Upper lobe of left lung (tissue), 6 donors: ENCODE measurements around the gene CR1. TPM values are rescaled to one million over a fixed set of nuclear protein-coding genes. Genes with fewer than 3 reads are reported as not detected.
"Not testable (repeated sequence)": the region's sequence is repeated elsewhere in the genome, so short reads cannot be mapped to it uniquely, and the experiment has no call there.

ENCODE experiments used
- ATAC-seq, 2 donors: fragments of 200-7000 bp; cut with Tn5 transposase; one replicate each; pipeline ENCODE4 v1.9.1; 2022; ENCODE audit warnings: mild to moderate bottlenecking in 2 of 2, moderate library complexity in 2 of 2; ENCODE audit not compliant: low FRiP score in 2 of 2
- DNase-seq, 2 donors: peaks; one replicate each; pipeline ENCODE4 v3.0.0-alpha.2; 2019 to 2020
- H3K27ac ChIP-seq, 4 donors: fragments of 200-600 bp; sonication (generic); one replicate each; pipeline ENCODE4 v1.5.1; 2016 to 2019
- H3K27me3 ChIP-seq, 4 donors: fragments of 200-600 bp; sonication (generic); one replicate each; pipeline ENCODE4 v1.5.1; 2017 to 2019
- H3K36me3 ChIP-seq, 4 donors: fragments of 200-600 bp; sonication (generic); one replicate each; pipeline ENCODE4 v1.5.1; 2016 to 2019
- H3K4me1 ChIP-seq, 4 donors: fragments of 200-600 bp; sonication (generic); one replicate each; pipeline ENCODE4 v1.5.1; 2018 to 2019
- H3K4me3 ChIP-seq, 4 donors: fragments of 200-600 bp; sonication (generic); one replicate each; pipeline ENCODE4 v1.5.1; 2017 to 2019; ENCODE audit warnings: mild to moderate bottlenecking in 2 of 4, moderate library complexity in 1 of 4
- H3K9me3 ChIP-seq, 4 donors: fragments of 200-600 bp; sonication (generic); one replicate each; pipeline ENCODE4 v1.5.1; 2018 to 2019
- EP300 ChIP-seq, 4 donors: sonication (generic); formaldehyde crosslinking; IDR thresholded peaks; one replicate each; pipeline ENCODE4 v1.5.1; 2017; ENCODE audit warnings: antibody characterized with exemption in 4 of 4, control low read depth in 2 of 4
- POLR2A ChIP-seq, 4 donors: fragments of 450-650 bp; IDR thresholded peaks; one replicate each; pipeline ENCODE4 v1.5.1; 2016 to 2017; ENCODE audit warnings: antibody characterized with exemption in 4 of 4, mild to moderate bottlenecking in 2 of 4
- POLR2AphosphoS5 ChIP-seq, 2 donors: sonication (generic); formaldehyde crosslinking; IDR thresholded peaks; one replicate each; pipeline ENCODE4 v1.5.1; 2017; ENCODE audit warnings: antibody characterized with exemption in 2 of 2
- WGBS, 2 donors: methylation state at CpG; one replicate each; pipeline ENCODE4 v1.1.5; 2017 to 2018; 5-methylcytosine and 5-hydroxymethylcytosine counted together
- total RNA-seq, 6 donors: library from RNA; depleted of rRNA in 4 of 6; stranded (reverse); fragments of >200 nt in 4 of 6; gene quantifications; one replicate each; pipeline versions ENCODE4 v1.1.0 to v1.2.1, GENCODE V29; 2016 to 2021
- TF ChIP-seq, protein P1 (sequence below), 6 experiments: fragments of 450-650 bp in 4 of 6; fragments of 200-600 bp in 2 of 6; sonication (generic) in 2 of 6; IDR thresholded peaks; one replicate each; pipeline ENCODE4 v1.5.1; 2016 to 2019; ENCODE audit warnings: antibody characterized with exemption in 6 of 6
- donor health status: DM: no; HTN: no; CAD: no; lungs with moderate emphysema.
- donor health status: DM: no; HTN: yes; CAD: no; lungs with severe emphysema.

The CR1 gene
- total RNA-seq, 6 donors from 2014 or later: 5.1 to 19.3 (median 11.4) TPM

DNA sequence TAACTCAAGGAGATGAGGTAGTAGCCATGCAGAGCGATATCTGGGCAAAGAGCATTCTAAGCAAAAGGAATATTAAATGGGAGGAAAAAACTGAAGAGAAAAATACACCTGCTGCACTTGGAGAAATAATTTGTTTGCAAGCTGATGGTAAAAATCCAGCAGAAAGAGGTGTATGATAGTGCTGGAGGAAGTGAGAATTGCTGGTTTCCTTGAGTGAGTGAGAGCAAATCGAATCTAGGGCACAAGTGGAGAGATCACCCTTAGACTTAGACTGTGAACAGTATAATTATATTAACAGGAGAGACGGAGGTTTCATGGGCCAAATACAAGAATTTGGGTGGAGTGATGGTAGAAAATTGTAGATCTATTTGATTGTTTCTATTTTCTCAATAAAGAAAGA is 2.7 kb upstream of the CR1 start:
- peaks cover 0 to 7% (median 3%) of the 10 kb centered on the region in 4 donors for H3K27me3 ChIP-seq
- ATAC-seq: no peak
- 78 to 81% methylated on average over 3 of the region's 3 CpGs for WGBS, 2 donors
- H3K27ac ChIP-seq: no peak overlapping the region
- no peak for DNase-seq
- no peaks in the 10 kb centered on the region for H3K36me3 ChIP-seq
- H3K4me1 ChIP-seq: peaks cover 5 to 13% (median 8%) of the 10 kb centered on the region in 4 donors
- no peak for TF ChIP-seq POLR2AphosphoS5 (IDR thresholded peaks at IDR 0.05)
- TF ChIP-seq, protein P1, sequence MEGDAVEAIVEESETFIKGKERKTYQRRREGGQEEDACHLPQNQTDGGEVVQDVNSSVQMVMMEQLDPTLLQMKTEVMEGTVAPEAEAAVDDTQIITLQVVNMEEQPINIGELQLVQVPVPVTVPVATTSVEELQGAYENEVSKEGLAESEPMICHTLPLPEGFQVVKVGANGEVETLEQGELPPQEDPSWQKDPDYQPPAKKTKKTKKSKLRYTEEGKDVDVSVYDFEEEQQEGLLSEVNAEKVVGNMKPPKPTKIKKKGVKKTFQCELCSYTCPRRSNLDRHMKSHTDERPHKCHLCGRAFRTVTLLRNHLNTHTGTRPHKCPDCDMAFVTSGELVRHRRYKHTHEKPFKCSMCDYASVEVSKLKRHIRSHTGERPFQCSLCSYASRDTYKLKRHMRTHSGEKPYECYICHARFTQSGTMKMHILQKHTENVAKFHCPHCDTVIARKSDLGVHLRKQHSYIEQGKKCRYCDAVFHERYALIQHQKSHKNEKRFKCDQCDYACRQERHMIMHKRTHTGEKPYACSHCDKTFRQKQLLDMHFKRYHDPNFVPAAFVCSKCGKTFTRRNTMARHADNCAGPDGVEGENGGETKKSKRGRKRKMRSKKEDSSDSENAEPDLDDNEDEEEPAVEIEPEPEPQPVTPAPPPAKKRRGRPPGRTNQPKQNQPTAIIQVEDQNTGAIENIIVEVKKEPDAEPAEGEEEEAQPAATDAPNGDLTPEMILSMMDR (IDR thresholded peaks at IDR 0.05): no peak
- no peak for TF ChIP-seq POLR2A (IDR thresholded peaks at IDR 0.05)
- no peak for TF ChIP-seq EP300 (IDR thresholded peaks at IDR 0.05)
- H3K9me3 ChIP-seq: no peaks in the 10 kb centered on the region
- H3K4me3 ChIP-seq: no peak overlapping the region

DNA sequence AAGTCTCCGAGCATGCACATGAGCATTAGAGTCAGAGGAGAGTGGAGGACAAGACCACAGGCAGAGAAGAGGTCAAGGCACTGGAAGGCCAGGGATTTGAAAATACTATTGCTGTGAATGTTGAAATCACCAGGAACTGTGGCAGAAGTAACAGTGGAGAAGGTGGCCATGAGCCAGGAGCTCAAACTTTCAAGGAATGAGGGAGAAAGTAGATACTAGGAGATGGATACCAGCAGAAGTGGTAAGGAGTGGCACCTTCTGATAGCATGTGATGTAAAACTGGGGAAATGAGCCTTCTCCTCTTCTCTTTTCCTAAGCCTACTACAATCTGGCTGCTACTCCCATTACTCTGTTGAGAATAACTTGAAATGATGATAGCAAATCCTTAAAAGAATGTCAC is 1.8 kb upstream of the CR1 start:
- Histone ChIP-seq H3K27ac (no peak overlapping the region), H3K27me3 (peaks cover 0 to 7% (median 3%) of the 10 kb centered on the region in 4 donors), H3K4me1 (peaks cover 5 to 13% (median 8%) of the 10 kb centered on the region in 4 donors), H3K4me3 (no peak overlapping the region), H3K9me3 (no peaks in the 10 kb centered on the region), H3K36me3 (no peaks in the 10 kb centered on the region)
- TF ChIP-seq POLR2AphosphoS5 (IDR thresholded peaks at IDR 0.05): no peak
- DNase-seq (no peak), ATAC-seq (no peak)
- 100% methylated on average over 1 of the region's 1 CpG for WGBS, 2 donors

DNA sequence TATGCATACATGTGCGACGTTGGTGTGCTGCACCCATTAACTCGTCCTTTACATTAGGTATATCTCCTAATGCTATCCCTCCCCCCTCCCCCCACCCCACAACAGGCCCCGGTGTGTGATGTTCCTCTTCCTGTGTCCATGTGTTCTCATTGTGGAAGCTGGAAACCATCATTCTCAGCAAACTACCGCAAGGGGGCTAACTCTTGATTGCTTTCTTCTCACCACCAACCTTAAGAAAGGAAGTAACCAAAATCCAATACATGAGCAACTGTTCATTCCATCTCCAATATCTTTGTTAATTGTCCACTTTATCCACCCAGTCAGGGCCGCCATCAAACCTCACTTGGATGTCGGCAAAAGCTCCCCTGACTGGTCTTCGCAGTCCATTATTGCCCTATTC is 676 bp upstream of the CR1 start:
- 79 to 81% methylated on average over 8 of the region's 8 CpGs for WGBS, 2 donors
- H3K36me3 ChIP-seq, ATAC-seq, DNase-seq, H3K4me3 ChIP-seq, H3K27me3 ChIP-seq, H3K9me3 ChIP-seq: not testable (repeated sequence)
- H3K27ac ChIP-seq: peak overlapping the region; percentile 57 to 90 (median 78)
- H3K4me1 ChIP-seq: peaks cover 5 to 13% (median 8%) of the 10 kb centered on the region in 4 donors

DNA sequence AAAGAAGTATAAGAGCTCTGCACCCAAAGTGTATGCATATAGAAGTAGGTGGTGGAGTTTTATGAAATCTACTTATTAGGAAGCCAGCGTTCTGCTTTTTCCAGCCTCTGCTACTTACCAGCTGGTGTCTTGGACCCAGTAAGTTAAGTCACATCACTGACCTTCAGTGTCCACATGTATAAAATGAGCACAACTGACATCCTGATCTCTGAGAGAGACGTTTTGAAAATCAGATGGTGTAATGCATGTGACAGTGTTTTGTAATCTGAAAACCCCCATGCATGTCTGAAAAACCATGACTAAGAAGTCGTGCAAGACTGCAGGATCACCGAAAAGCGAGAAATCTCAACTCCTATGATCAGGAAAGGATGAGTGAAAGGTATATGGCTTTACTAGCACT is 2.0 kb downstream of the CR1 start:
- H3K27ac ChIP-seq: peak overlapping the region in 3 of 4 donors; percentile 17 to 55 (median 43)
- TF ChIP-seq POLR2A (IDR thresholded peaks at IDR 0.05) (peak in 1 of 4 donors; percentile 45), EP300 (IDR thresholded peaks at IDR 0.05) (no peak)
- WGBS, 2 donors: 57 to 60% methylated on average over 5 of the region's 5 CpGs
- no peaks in the 10 kb centered on the region for H3K9me3 ChIP-seq
- no peaks in the 10 kb centered on the region for H3K36me3 ChIP-seq
- DNase-seq (peak in 1 of 2 donors; percentile 41), ATAC-seq (peak in 1 of 2 donors; percentile 23)
- peak overlapping the region in 1 of 4 donors; percentile 51 for H3K4me3 ChIP-seq
- H3K4me1 ChIP-seq: peaks cover 5 to 13% (median 8%) of the 10 kb centered on the region in 4 donors
- peaks cover 0 to 7% (median 3%) of the 10 kb centered on the region in 4 donors for H3K27me3 ChIP-seq

DNA sequence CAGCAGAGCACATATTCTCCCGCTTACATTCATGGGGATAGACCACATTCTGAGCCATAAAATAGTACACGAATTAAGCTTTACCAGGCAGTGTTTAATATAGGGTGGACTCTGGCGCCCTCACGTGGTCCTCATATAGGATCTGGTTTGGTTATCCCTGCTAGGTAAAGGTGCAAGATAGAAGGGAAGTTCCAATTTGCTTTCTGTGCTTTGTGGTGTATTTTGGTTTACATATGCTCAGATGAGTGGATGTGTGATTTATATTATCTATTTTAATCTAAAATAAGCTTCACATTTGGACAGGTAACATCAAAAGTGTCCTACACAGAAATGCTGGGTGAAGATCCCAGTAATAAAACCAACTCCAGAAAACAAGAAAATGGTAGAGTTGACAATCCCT is 3.6 kb downstream of the CR1 start:
- TF ChIP-seq POLR2AphosphoS5 (IDR thresholded peaks at IDR 0.05): no peak
- no peak for TF ChIP-seq EP300 (IDR thresholded peaks at IDR 0.05)
- TF ChIP-seq, protein P1 (IDR thresholded peaks at IDR 0.05): peak; percentile 45 to 78 (median 60)
- TF ChIP-seq POLR2A (IDR thresholded peaks at IDR 0.05): no peak

DNA sequence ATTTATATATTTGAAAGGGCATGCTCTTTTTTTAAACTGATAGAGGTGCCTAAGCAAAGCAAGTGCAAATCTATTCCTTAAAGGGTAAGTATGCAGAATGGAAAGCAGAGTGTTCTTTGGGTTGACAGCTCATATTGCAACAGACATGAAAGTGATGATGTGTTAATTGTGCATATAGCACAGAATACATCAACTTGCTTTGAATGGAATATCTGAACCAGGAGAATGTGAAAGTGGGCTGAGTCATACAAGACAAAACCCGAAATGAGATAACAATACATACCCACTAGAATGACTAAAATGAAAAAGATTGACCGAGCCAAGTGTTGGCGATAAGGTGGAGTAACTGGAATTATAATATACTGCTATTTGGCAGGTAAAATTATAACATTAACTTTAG is 4.3 kb downstream of the CR1 start:
- Histone ChIP-seq H3K27me3 (peaks cover 0 to 7% (median 3%) of the 10 kb centered on the region in 4 donors), H3K4me1 (peaks cover 5 to 13% (median 8%) of the 10 kb centered on the region in 4 donors), H3K9me3 (no peaks in the 10 kb centered on the region), H3K4me3 (no peak overlapping the region), H3K36me3 (no peaks in the 10 kb centered on the region), H3K27ac (no peak overlapping the region)
- DNase-seq (no peak), ATAC-seq (no peak)
- WGBS, 2 donors: 71% methylated on average over 3 of the region's 3 CpGs
- no peak for TF ChIP-seq POLR2AphosphoS5 (IDR thresholded peaks at IDR 0.05)
- TF ChIP-seq, protein P1 (IDR thresholded peaks at IDR 0.05): no peak
- TF ChIP-seq EP300 (IDR thresholded peaks at IDR 0.05): no peak
- no peak for TF ChIP-seq POLR2A (IDR thresholded peaks at IDR 0.05)

More for the DNA sequence above, 3.6 kb downstream of the CR1 start:
- ATAC-seq (peak; percentile 69 to 81), DNase-seq (peak in 1 of 2 donors; percentile 82)
- H3K36me3 ChIP-seq: no peaks in the 10 kb centered on the region
- H3K4me3 ChIP-seq: no peak overlapping the region
- H3K4me1 ChIP-seq: peaks cover 5 to 13% (median 8%) of the 10 kb centered on the region in 4 donors
- H3K27ac ChIP-seq: no peak overlapping the region
- WGBS, 2 donors: 0 to 3% methylated on average over 4 of the region's 4 CpGs
- no peaks in the 10 kb centered on the region for H3K9me3 ChIP-seq
- H3K27me3 ChIP-seq: peaks cover 0 to 7% (median 3%) of the 10 kb centered on the region in 4 donors
